Measurements from ENCODE around the gene LARGE1.
"Not testable (repeated sequence)": the region's sequence is repeated elsewhere in the genome, so short reads cannot be mapped to it uniquely, and the experiment has no call there.

LARGE1 gene

DNA sequence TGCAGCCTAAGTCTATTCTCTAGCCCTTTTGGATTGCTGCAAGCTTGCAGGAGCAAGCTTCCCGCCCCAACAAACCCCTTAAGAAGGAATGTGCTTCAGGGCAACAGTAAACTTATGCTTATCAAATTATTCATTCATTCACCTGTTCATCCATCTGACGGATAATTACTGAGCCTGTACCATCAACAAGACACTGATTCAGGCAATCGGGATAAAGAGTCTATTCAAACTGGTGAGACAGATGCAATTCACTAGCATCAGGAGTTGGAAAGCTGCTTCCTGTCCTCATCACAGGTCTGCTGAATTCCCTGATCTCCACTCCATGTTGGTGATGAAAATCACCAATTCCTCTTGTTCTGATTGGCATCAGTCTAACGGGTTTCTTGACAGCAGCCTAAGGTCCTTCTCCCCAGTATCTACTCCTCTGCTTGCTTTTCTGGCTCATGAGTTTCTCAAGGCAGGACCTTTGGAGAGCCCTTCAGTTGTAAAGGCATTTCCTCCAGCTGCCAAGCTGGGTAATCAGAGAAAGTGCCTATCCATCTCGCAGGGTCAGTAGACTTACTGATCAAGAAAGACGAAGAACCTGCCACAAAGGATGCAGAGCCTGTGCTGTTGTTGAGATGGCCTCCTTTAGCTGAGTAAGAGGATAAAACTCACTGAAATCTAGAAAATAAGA is 433.1 kb downstream of the LARGE1 start:
- DNase-seq (ENCODE audit: low read depth in 1 of 2, low spot score in 1 of 2) = no peak

DNA sequence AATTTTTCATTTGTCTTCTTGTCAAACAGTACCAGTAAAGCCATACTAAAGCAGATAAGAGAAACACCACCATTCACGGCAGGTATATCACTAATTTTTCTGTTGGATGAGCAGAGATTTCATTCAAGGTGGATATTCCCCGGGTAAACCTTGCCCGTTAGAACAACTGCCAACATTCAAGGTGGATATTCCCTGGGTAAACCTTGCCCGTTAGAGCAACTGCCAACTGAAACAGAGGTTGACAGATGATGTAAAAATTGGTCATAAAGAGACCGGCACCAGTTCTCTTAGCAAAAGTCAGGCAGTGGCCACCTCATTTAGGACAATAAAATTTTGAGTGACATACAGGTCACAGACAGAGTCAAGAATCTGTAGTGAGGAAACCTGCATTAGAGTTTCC is 438.7 kb downstream of the LARGE1 start:
- no peak for DNase-seq (ENCODE audit: low read depth in 1 of 2, low spot score in 1 of 2)

DNA sequence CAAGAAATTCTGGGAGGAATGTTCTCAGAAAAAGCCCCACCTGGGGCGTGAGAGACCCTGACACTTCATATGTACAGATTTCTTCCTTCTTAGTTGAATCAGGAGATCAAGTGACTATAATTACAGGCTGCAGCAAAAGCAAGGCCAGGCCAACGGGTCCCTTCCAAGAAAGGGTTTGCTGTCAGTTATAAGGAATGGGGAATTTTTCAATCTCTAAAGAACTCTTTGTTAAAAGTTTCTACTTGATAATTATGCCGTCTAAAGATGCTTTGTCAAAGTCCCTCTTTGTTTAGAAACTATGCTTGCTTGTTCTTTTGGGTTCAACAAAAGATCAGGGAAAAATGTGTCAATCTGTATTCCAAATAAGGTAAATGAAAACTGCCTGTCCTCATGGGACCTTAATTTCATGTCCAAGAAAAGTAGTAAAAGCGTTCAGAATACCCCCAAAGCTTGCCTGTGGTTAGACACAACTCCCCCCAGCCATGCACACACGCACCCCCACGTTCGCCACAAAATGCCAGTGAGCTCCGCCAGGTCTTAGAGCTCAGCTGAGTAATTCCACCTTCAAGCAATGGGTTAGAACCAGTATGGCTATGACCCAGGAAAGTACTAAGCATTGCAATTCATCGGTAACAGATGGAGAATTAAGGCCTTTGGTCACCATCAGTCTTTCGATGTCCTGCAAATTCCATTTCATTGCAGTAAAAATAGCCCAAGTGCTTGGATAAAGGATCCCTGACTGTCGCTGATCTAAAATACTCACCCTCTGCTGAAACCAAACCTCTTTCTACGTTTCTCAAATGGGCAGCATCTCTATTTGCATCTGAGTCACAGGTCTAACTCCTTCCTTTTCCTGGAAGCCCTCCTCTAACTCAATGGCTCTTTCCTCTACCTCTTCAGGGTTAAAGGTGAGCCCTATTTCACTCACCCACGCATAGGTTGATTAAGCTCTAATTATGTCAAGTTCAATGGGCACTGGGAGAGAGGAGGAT is 442.9 kb downstream of the LARGE1 start:
- DNase-seq (ENCODE audit: low read depth in 1 of 2, low spot score in 1 of 2) = no peak

DNA sequence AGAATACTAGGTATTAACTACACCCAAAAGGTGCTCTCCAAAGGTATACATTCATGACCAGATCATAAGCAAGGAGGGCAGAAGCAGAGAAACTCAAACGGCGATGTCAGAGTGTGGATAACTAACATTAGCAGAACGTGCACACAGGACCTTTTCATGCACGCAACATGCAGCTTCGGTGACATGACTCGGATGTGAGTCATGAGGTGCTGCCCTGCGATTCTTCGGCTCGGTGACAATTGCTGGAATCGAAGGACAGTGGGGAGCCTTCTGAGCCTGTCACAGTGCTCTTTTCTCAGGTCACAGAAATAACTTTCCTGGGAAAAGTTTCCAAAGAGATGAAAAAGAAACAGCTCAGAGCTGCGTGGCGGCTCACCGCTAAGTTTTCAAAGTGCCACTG is 443.6 kb downstream of the LARGE1 start:
- no peak for DNase-seq (ENCODE audit: low read depth in 1 of 2, low spot score in 1 of 2)

DNA sequence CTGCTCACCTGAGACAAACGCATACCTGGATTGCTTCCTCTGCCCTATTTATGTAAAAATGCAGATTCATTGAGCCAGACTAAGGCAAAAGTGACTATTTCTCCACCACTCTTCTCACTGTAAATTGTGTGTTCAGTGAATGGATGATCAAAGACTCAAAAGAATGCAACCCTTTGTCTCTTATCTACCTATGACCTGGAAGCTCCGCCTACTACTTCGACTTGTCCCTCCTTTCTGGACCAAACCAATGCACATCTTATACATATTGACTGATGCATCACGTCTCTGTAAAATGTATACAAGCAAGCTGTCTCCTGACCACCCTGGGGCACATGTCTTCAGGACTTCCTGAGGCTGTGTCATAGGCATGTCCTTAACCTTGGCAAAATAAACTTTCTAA is 444.1 kb downstream of the LARGE1 start:
- no peak for DNase-seq (ENCODE audit: low read depth in 1 of 2, low spot score in 1 of 2)

DNA sequence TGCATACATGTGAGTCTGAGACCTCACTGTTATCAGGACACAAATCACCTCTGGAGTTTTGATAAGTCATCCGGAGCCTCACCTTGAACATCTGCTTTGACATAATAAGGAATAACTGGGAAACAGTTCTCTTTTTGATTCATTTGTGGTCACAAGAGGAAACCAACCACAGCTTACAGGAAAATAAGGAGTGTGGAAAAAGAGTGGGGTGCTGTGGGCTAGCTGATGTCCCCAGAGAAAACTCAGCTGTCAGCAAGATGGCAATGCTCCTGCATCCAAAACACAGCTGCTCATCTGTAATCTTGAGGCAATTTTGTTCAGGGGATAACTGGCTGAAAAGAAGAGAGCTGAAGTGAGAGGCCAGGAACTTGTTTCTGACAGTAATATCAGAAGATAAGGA is 445.7 kb downstream of the LARGE1 start:
- DNase-seq (ENCODE audit: low read depth in 1 of 2, low spot score in 1 of 2) = no peak

DNA sequence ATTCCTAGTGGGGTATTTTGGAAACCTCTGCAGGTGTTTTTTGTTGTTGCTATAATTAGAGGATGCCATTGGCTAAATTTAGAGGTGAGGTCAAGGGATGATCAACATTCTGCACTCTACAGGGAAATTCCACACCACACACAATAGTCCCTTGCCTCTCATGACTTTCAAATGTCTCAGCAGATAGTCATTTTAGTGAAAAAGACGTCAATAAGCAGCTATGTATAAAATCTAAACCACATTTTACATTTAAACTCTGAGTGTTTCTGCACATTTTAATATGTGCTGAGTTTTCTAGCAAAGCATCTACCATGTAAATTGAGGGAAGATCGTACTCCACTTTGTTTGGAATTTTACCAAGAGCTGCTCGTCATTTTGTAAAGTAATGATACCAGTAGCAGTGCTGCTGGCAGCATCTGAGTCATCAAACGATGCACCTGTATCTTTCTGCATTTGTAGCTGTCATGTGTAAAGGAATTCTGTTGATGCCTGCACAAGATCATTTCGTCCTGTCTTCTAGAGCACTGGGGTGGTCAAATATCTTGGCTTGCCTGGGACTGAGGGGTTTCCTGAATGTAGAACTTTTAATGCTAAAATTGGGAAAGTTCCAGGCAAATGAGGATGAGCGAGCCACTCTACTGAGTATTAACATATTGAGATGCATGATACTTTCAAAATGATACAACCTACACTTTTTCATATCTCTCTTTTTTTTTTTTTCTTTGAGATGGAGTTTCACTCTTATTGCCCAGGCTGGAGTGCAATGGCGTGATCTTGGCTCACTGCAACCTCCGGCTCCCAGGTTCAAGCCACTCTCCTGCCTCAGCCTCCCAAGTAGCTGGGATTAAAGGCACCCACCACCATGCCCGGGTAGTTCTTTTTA is 447.6 kb downstream of the LARGE1 start:
- DNase-seq (ENCODE audit: low read depth in 1 of 2, low spot score in 1 of 2) = no peak

DNA sequence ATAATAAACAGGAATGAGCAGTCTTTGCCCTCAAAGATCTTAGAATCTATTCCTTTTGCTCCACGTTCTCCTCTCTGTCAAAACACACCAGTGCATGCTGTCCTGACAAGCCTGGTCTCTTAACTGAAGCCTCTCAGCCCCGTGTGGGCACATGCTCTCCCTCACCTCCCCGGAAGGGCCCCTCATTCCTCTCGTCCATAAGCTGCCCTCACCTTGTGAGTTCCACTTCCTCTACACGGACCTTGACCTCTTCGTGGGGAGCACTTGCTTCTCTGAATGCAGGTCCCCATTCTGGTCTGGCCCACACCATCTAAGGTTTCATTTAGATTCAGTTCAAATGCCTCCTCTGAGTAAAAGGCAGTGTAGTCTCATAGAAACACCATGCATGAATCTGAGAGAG is 449.8 kb downstream of the LARGE1 start:
- DNase-seq (ENCODE audit: low read depth in 1 of 2, low spot score in 1 of 2) = no peak

DNA sequence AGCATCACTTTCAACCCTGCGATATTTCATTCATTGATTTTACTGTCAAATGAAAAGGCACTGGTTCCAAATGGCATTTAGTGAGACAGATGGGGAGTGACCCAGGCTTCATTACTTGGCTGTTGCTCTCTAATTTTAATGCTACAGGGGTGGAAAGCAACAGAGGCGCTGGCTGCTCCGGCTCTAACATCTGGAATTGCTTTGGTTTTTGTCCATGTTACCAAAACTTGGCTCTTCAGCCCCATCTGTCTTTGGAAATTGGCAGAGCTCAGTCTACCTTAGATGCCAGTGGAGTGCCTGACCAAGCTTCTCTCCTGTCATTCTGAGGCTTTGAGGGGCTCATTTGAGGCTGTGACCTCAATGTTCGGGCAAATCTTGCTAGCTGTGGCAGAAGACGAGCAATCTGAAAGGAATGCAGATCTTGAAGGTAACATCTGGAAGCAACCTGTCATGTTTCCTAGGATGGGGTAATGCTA is 452.6 kb downstream of the LARGE1 start:
- DNase-seq (ENCODE audit: low read depth in 1 of 2, low spot score in 1 of 2) = no peak

DNA sequence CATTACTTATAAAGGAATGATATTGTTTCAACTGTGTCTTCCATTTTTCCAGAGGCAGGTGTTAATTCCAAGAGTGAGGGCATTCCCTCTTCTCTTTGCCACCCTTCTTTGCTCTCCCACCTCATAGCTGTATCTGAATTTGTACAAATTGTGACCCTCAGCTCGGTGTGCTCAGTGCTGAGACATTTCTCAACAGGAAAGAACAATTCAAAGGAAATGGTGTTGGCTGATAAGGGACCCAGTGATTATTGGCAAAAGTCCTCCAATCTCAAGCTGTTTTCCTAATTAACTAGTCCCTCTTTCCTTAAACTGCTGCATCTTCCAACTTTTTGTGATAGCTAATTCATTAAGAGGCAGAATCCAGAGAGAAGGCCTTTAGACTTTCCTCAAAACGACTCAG is 453.2 kb downstream of the LARGE1 start:
- no peak for DNase-seq (ENCODE audit: low read depth in 1 of 2, low spot score in 1 of 2)

DNA sequence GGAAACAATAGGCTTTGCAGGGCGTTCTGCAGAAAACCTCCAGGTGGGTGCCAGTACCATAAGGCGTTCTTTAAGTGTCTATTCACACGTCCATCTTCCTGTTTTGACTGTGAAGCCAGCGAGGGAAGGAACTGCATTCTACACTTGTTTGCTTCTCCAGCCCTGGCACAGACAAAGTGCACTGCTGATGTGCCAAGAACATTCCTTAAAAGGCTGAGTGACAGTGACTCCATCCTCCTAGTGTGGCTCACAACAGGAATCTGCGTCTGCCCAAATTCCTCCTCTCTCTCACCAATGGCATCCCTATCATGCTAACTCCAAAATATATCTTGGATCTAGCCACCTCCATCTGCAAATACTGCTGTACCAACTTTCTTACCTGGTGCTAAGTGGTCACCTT is 454.7 kb downstream of the LARGE1 start:
- no peak for DNase-seq (ENCODE audit: low read depth in 1 of 2, low spot score in 1 of 2)

DNA sequence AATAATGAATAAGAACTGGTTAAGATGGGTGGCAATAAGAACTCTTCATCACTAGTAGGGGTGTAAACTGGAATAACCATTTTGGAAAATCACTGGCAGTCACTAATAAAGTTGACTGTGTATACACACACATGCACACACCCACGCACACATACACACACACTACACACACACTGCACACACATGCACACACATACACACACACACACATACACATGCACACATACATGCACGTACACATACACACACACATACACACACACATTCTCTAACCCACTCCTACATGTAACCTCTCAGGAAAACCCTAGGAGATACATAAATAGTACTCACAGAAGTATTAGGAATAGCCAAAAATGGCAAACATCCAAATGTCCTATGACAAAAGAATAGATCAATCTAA is 455.6 kb downstream of the LARGE1 start:
- DNase-seq (ENCODE audit: low read depth in 1 of 2, low spot score in 1 of 2) = no peak

DNA sequence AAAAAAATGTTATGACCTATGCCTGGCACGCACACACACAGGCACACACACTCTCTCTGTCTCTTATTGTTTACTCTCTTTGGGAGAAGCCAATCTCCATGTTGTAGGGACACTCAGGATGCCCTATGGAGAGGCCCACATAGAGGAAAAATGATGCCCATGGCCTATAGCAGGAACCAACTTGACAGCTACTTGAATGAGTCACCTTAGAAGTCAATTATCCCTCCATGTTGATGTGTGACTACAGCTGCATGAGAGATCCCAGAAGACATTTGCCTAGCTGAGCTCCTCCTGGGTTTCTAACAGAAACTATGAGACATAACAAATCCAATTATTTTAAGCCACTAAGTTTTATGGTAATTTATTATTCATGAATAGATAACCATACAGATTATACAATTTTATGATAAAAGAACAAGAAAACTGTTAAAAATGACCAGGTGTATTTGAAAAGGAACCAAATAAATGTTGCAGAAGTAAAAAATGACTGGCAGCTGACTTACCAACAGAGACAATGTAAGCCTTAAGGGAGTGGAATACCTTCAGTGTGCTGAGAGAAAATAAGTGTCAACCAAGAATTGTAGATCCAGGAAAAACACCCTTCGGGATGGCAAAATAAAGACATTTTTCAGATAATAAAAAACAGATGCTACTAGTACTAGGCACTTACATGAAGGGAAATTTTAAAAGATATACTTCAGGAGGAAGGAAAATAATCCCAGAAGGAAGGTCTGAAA is 458.4 kb downstream of the LARGE1 start:
- no peak for DNase-seq (ENCODE audit: low read depth in 1 of 2, low spot score in 1 of 2)

DNA sequence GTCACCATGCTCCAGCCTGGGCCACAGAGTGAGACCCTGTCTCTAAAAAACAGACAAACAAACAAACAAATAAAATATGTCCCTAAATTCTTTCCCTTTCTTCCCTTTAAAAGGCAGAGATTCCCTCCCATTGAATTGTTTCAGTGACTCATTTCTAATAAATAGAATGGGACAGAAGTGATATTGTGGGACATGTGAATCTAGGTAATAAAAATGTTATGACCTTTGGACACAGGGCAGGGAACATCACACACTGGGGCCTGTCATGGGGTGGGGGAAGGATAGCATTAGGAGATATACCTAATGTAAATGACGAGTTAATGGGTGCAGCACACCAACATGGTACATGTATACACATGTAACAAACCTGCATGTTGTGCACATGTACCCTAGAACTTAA is 459.0 kb downstream of the LARGE1 start:
- not testable (repeated sequence) for DNase-seq (ENCODE audit: low read depth in 1 of 2, low spot score in 1 of 2)

DNA sequence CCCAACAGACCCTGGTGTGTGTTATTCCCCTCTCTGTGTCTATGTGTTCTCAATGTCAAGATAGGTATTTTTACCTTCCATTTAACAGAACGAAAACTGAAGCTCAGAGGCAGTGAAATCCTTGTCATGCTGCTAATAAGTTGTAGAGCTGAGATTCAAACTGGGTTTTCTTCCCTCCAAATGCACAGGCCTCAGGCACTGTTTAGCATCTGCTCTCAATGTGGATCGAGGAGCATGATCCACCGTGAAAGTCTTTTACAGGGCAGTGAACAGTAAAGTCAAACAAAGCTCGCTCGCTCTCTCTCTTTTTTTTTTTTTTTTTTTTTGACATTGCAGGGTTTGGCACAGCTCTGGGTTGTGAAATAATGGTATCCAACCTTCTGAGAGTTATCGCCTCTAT is 461.1 kb downstream of the LARGE1 start:
- DNase-seq (ENCODE audit: low read depth in 1 of 2, low spot score in 1 of 2) = no peak

DNA sequence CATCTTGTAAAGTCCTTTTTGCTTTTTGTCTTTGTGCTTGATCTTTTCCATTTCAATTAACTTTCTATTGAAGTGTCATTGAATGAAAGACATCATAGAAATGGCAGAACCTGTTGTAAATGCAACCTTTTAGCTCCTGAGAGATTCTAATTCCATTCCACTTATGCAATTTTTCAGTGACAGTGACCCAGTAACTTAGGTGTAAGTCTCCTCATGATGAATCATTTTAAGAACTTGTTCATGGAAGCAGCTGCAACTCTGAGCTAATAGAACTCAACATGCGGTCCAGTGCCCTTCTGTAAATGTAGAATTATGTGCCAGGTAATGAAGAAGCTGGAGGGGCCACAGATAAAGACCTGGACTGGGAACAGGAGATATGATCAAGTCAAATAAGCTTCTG is 463.8 kb downstream of the LARGE1 start:
- no peak for DNase-seq (ENCODE audit: low read depth in 1 of 2, low spot score in 1 of 2)

DNA sequence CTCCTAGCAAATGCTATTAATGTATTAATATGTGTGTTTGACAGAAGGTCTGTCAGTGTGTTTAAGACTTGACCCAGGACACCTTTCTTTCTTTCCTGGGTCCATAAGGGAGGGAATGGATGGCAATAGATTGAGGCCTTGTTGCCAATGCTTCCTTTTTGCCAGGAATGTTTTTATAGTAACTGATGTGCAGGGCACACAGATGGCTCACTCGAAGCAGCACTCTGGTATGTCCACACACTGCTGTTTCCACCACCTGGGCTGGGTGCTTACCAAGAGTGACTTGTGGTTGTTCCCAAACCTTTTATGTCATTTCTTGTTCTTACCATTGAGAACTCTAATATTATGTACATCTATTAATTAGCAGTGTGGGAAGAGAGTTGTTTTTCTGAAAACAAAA is 465.2 kb downstream of the LARGE1 start:
- DNase-seq (ENCODE audit: low read depth in 1 of 2, low spot score in 1 of 2) = no peak

DNA sequence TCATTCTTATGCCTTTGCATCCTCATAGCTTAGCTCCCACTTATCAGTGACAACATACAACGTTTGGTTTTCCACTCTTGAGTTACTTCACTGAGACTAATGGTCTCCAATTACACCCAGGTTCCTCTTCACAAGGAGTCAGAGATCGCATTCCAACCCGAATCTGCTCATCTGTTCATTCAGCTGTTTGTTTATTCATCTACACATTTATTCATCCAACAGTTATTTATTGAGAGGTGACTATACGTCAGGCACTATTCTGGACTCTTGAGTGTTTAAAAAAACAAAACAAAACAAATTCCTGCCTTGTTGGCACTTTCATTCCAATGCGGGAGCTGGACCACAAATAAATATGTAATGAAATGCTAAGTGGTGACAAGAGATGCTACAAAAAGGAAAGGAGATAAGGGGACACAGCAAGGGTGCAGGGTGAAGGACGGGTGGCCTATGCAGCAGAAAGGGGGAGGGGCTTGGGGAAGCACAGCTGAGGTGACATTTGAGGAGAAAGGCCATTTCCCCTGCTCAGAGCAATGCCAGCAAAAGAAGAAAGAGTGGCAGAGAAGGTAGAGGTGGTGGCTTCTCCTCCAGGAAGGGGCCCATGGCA is 468.3 kb downstream of the LARGE1 start:
- DNase-seq (ENCODE audit: low read depth in 1 of 2, low spot score in 1 of 2) = no peak

DNA sequence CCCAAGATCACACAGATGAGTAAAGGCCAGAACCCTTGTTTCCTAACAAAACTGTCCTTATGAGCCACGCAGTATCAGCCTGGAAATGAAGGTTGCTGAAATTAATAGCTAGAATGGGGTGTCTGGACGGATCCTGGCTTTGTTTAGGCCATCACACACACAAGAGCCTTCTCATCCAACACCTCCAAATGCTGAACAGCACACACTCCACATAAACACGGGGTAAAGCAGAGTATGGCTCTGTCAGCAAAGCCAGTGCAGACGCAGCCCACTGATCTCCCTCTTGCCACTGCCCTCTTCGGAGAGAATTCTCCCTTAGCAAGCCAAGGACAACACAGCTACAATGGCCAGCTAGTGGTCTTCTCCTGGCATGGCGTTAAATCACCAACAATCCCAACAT is 469.5 kb downstream of the LARGE1 start:
- DNase-seq (ENCODE audit: low read depth in 1 of 2, low spot score in 1 of 2) = no peak

DNA sequence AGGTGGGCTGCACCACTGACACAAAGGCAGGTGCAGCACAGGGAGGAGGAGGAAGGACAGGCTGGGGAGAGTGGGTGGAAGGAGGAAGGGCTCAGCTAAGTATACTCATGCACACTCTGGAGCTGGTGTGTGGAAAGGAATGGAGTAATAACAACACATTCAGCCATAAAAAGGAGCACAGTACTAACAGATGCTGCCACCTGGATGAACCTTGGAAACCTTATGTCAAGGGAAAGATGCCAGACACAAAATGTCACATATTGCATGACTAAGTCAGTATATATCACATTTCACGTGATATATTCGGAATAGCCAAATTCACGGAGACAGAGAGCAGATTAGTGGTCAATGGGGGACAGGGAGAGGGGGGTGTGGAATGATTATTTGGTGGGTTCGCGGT is 472.5 kb downstream of the LARGE1 start:
- no peak for DNase-seq (ENCODE audit: low read depth in 1 of 2, low spot score in 1 of 2)

All from stimulated activated CD4-positive, alpha-beta T cell treated with anti-CD3 and anti-CD28 coated beads, Interleukin-15, amount 100 ng/mL, for 1 hour (primary cell).